Measurements from ENCODE around the gene FBXO46.
A peak's percentile ranks its signal among the peaks of the same experiment; 100 is the strongest.

FBXO46 gene

DNA sequence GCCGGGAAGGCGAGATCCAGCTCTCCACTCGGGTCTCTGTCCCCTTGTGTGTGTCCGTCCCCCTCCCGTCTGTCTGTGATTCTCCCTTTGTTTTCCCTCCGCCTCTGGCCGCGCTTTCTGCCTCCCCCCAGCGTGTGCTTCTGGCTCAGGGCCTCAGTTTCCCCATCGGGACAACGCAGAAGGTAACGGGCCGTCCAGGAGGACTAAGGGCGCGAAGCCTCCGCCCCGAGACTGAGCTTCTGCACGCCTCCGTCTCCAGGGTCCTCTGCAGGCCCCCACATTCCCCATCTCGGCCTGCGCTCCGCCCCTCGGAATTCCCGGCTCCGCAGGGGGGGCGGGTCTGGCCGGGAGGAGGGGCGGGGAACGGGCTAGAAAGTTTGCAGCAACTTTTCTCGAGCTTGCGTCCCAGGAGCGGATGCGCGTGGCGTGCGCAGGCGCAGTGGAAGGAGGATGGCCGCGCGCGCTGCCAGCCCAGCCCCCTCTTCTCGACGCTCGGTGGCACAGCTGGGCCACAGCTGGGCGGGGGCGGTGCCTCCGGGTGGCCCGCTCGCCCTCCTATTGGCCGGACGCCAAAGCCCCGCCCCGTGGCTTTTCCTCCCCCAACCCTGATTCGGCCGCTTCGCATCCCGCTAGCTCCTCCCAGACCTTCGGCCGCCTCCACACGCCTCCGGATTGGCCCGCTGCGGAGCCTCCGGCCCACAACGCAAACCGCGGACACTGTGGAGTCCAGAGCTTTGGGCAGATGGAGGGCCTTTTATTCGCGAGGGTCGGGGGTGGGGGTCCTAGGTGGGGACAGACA lies 38.5 kb upstream of the FBXO46 start, which contains the start of gene SIX5:
TSS of gene SIX5 (minus strand) at position 269 of the 799 bp plus-strand sequence. CDS start 408 bp downstream, outside the sequence.
- Mint-ChIP-seq H3K36me3 (ENCODE audit: low read depth) (no peaks in the 10 kb centered on the region), H3K4me1 (ENCODE audit: low read depth) (peaks cover 11% of the 10 kb centered on the region), H3K27ac (peak within 1 kb of the TSS; percentile 85), H3K27me3 (ENCODE audit: low read depth) (peaks cover 18% of the 10 kb centered on the region), H3K4me3 (peak within 1 kb of the TSS; percentile 86), H3K9me3 (no peaks in the 10 kb centered on the region)

DNA sequence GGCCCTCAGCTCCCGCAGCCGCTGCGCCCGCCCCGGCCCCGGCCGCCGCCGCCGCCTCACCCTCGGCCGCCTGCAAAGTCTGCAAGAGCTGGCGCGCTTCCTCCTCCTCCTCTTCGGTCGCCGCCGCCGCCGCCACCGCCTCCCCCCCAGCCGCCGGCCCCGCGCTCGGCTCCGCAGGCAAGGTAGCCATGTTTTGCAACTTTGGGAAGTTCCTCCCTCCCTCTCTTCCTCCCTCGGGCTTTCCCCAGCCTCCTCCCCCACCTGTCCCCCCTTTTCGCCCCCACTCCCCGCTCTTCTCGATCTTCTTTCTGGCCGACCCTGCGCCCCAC lies 37.9 kb upstream of the FBXO46 start:
- Mint-ChIP-seq H3K9me3 (no peaks in the 10 kb centered on the region), H3K27ac (peak overlapping the region; percentile 79), H3K4me3 (peak overlapping the region; percentile 86), H3K36me3 (ENCODE audit: low read depth) (no peaks in the 10 kb centered on the region), H3K4me1 (ENCODE audit: low read depth) (peaks cover 11% of the 10 kb centered on the region), H3K27me3 (ENCODE audit: low read depth) (peaks cover 18% of the 10 kb centered on the region)

DNA sequence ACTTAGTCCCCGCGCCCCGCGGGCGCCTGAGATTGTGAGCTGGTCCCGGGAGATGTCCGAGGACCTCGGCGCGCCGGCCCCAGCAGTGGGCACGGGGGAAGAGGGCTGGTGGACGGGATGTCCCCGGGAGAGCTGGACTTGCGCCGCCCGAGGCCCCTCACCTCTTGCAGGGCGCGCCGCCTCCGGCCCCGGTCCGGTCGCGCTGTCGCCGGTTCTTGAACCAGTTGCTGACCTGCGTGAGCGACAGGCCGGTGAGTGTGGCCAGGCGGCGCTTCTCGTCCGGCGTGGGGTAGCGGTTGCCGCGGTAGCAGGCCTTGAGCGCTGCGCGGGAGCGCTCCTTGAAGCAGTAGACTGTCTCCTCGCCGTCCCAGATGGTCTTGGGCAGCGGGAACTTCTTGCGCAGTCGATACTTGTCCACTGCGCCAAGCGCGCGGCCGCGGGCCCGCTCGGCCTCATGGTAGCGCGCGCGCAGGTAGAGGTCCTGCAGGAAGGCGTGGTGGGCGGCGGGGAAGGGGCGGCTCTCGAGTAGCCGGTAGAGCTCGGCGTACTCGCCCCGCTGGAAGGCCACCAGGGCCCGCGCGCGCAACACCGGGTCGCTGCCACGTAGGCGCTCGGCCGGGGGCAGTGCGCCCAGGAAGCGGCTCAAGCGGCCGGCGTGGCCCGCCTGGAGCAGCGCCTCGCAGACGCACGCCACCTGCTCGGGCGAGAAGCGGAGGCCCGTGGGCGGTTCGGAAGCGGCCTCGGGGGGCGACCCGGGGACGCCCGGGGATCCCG lies 37.4 kb upstream of the FBXO46 start:
- Mint-ChIP-seq H3K4me3 (peak overlapping the region; percentile 64), H3K27ac (no peak overlapping the region), H3K9me3 (no peaks in the 10 kb centered on the region), H3K4me1 (ENCODE audit: low read depth) (peaks cover 11% of the 10 kb centered on the region), H3K36me3 (ENCODE audit: low read depth) (no peaks in the 10 kb centered on the region), H3K27me3 (ENCODE audit: low read depth) (peaks cover 18% of the 10 kb centered on the region)

DNA sequence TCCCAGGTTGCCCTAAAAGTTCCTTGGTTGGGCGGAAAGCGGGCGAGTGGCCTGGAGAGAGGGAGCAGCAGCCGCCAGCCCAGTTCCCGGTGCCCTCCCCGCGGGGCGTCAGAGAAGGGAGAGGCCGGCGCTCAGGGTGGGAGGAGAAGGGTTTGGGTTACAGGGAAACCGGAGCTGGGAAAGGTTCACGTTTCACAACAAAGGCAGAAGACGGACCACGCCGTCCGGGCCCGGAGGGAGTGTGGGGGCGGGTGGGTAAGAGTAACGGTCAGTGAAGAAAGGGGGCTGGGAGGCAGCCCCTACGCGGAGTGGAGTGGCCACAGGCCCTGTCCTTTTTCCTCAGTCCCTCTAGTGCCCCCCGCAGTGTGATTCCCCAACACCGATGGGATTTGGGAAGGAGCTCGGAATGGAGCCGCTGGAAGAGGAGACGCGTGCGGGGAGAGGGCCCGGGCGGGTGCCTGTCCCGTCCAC lies 36.7 kb upstream of the FBXO46 start:
- Mint-ChIP-seq H3K27me3 (ENCODE audit: low read depth) (peaks cover 18% of the 10 kb centered on the region), H3K9me3 (no peaks in the 10 kb centered on the region), H3K36me3 (ENCODE audit: low read depth) (no peaks in the 10 kb centered on the region), H3K4me3 (peak overlapping the region; percentile 40), H3K27ac (no peak overlapping the region), H3K4me1 (ENCODE audit: low read depth) (peaks cover 11% of the 10 kb centered on the region)

DNA sequence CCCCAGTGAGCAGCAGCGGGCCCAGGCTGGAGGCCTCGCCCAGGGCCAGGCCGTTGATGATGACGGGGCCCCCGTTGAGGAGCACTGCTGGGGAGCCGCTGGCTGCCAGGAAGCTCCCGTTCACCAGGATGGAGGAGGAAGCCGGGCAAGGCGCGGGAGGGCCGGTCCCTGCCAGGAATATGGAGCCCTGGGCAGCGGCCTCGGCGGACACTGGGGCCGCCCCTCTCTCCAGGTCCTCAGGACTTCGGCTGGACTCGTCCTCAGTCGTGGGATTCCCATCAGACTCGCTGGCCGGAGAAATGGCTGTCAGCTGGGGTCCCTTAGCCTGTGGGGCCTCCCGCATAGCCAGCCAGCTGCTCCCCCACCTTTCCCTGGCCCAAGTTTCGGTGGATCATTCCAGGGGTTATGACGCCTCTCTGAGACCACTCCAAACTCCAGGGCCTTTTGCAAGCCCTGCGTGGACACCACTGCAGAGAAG lies 36.2 kb upstream of the FBXO46 start:
- Mint-ChIP-seq H3K27me3 (ENCODE audit: low read depth) (peaks cover 13% of the 10 kb centered on the region), H3K9me3 (no peaks in the 10 kb centered on the region), H3K36me3 (ENCODE audit: low read depth) (no peaks in the 10 kb centered on the region), H3K4me3 (peak overlapping the region; percentile 40), H3K27ac (no peak overlapping the region), H3K4me1 (ENCODE audit: low read depth) (peaks cover 11% of the 10 kb centered on the region)

DNA sequence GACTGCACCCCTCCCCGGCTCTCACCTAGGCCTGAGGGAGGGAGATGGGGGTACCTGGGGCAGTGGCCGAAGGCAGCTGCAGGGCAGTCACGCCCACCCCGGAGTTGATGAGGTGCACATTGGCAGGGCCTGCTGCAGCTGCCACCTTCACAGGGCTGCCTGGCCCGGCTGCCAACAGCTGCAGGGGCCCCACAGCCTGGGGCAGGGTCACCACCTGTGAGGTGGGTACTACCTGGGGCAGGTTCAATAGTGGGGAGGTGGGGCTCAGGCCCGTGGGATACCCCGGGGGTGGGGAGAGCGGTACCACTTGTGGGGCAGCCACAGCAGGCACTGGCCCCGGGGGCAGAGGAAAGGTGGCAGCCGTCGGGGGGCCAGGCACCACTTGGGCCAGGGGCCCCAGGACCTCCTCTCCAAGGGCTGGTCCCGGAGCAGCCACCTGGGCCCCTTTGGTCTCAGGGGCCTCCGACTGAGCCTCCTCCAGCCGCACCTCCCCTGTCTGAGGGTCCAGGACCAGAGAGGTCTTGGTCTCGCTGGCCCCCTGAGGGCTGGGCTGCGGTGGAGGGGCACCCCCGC lies 35.7 kb upstream of the FBXO46 start:
- Mint-ChIP-seq H3K4me3 (no peak overlapping the region), H3K27ac (no peak overlapping the region), H3K27me3 (ENCODE audit: low read depth) (peaks cover 13% of the 10 kb centered on the region), H3K9me3 (no peaks in the 10 kb centered on the region), H3K36me3 (ENCODE audit: low read depth) (no peaks in the 10 kb centered on the region), H3K4me1 (ENCODE audit: low read depth) (peaks cover 11% of the 10 kb centered on the region)

DNA sequence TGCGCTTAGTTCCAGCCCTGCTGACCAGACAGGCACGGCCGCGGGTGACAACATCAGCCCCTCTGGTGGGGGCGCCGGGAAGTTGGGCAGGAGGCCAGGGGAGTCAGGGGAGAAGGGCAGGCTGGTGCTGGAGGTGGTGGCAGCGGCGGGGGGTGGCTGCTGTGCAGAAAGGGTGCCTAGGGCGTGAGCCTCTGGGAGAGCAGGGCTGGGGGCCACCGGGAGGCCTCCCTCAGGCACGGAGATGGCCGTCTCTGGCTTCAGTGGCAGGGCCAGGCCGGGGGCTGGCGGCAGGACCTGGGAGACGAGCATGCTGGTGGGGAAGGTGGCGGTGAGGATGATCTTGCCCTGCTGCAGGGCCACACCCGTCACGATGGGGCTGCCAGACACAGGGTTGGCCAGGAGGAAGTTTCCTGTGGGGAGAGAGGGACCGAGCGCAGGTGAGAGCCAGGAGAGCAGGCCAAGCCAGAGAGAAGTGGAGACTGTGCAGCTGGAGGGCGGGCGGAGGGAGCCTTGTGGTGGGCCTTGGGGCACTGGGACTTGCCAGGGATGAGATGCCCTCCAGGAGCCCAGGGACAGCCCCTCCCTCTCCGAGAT lies 35.1 kb upstream of the FBXO46 start:
- no peaks in the 10 kb centered on the region for H3K36me3 Mint-ChIP-seq (ENCODE audit: low read depth)
- peaks cover 13% of the 10 kb centered on the region for H3K27me3 Mint-ChIP-seq (ENCODE audit: low read depth)
- peaks cover 7% of the 10 kb centered on the region for H3K4me1 Mint-ChIP-seq (ENCODE audit: low read depth)
- no peak overlapping the region for H3K27ac Mint-ChIP-seq
- H3K9me3 Mint-ChIP-seq: no peaks in the 10 kb centered on the region
- no peak overlapping the region for H3K4me3 Mint-ChIP-seq

DNA sequence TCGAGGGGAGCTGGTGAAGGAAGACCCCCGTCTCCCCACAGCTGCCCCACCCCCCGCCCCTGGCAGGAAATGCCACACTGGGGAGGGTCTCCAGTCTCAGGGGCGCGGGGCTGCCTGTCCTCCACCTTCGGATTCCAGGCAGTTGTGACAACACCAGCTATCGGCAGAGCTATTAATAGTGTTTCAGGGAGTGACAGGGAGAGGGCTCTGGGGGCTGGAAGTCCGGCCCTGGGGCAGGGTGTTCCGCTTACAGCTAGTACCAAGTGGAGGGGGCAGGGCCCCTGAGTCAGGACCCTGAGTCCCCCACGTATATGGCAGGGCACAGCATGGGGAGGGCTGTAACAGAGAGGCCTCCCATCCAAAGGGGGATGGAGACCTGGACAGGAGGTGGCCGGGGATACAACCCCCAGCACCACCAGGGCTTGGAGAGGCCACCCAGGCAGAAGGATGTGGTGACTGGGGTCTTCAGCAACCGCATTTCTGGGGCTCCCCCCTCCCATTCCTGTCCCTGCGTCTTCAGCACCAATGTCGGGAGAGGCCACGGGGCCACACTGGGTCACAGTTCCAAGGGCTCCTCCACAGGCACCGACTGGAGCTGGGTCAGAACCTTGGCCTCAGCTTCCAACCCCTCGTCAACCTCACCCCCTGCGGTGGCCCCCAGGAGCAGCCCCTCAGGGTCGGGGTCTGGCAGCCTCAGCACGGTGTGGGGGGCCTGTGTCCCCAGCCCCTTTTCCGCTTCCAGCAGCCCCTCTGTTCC lies 34.4 kb upstream of the FBXO46 start:
- no peaks in the 10 kb centered on the region for H3K36me3 Mint-ChIP-seq (ENCODE audit: low read depth)
- H3K27ac Mint-ChIP-seq: no peak overlapping the region
- no peaks in the 10 kb centered on the region for H3K9me3 Mint-ChIP-seq
- no peak overlapping the region for H3K4me3 Mint-ChIP-seq
- peaks cover 7% of the 10 kb centered on the region for H3K4me1 Mint-ChIP-seq (ENCODE audit: low read depth)
- peaks cover 13% of the 10 kb centered on the region for H3K27me3 Mint-ChIP-seq (ENCODE audit: low read depth)

DNA sequence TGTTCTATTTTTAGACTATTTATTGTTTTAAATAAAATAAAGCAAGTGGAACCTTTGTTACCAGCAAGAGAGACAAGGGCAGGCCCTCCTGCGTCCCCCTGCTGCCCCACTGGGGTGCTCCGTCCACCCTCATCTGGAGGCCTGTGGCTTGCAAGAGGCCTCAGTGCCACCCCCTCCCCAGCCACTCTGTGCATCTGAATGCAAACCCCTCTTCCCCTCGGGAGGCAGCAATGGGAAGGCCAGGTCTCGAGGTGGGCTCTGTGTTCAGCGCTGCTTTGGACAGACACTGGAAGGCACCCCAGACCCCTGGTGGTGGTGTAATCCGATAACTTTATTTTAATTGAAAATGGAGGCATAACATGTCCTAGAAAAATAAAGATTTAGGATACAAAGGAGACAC lies 33.8 kb upstream of the FBXO46 start:
- Mint-ChIP-seq H3K36me3 (ENCODE audit: low read depth) (no peaks in the 10 kb centered on the region), H3K27ac (no peak overlapping the region), H3K4me1 (ENCODE audit: low read depth) (peaks cover 3% of the 10 kb centered on the region), H3K9me3 (no peaks in the 10 kb centered on the region), H3K27me3 (ENCODE audit: low read depth) (peaks cover 13% of the 10 kb centered on the region), H3K4me3 (no peak overlapping the region)

DNA sequence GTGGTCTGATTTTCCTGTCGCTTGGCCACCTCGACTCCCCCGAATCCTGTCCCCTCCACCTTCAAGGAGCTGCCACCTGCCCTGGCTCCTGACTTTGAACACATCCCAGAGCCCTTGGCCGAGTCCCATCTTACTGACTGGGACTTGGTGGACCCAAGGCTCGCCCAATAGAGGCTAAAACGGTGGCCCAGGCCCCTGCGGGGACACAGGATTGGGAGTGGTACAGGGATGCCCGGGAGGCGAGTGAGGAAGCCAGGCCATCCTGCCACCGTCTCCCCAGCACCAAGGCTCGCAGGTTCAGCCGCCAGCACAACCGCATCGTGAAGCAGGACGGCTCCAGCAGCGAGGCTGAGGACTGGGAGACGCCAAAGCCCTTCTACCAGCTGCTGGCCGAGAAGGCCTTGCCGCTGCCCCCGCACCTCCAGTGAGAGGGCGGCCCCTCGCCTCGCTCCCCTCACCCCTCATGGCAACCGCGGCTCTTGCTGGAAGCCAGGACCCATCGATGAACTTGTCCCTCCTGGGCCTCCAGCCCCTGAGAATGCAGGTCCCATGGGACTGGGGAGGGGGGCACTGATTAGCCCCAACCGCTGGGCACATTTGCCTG lies 33.1 kb upstream of the FBXO46 start:
- no peaks in the 10 kb centered on the region for H3K36me3 Mint-ChIP-seq (ENCODE audit: low read depth)
- no peak overlapping the region for H3K4me3 Mint-ChIP-seq
- no peak overlapping the region for H3K27ac Mint-ChIP-seq
- peaks cover under 1% of the 10 kb centered on the region for H3K4me1 Mint-ChIP-seq (ENCODE audit: low read depth)
- H3K9me3 Mint-ChIP-seq: no peaks in the 10 kb centered on the region
- peaks cover 10% of the 10 kb centered on the region for H3K27me3 Mint-ChIP-seq (ENCODE audit: low read depth)

DNA sequence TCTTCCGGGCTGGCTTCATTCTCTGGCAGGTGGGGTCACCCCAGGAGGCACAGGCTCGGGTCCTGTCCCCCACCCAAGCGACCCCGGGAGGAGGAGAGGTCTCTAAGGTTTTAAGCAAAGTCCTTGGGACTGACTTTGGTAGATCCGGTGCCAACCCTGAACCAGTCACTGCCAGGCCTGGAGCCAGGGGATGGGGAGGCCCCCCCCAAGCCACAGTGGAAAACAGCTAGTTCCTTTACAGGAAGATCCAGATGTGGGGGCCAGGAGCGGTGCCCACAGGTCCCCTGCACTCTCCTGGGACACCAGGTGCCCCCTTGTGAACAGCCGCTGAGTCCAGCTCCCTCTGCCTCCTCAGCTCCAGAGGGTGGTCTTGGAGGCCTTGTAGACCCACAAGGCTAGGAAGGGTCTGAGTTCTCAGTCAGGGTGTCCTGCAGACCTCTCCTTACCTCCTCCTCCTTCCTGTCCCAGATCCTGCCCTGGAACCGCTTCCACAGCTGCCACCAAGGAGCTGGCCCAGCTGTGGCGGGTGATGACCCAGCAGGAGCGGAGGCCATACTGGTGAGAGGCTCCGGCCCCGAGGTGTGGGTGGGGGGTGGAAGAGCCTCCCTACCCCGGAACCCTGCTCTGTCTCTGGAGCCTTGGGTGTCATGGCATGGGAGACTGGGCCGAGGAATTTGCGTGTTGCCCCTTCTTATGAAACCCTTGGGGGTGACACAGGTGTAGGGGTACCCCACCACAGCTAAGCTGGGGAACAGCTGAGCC lies 32.4 kb upstream of the FBXO46 start:
- H3K27ac Mint-ChIP-seq: no peak overlapping the region
- H3K9me3 Mint-ChIP-seq: no peaks in the 10 kb centered on the region
- H3K36me3 Mint-ChIP-seq (ENCODE audit: low read depth): no peaks in the 10 kb centered on the region
- peaks cover 9% of the 10 kb centered on the region for H3K27me3 Mint-ChIP-seq (ENCODE audit: low read depth)
- no peaks in the 10 kb centered on the region for H3K4me1 Mint-ChIP-seq (ENCODE audit: low read depth)
- no peak overlapping the region for H3K4me3 Mint-ChIP-seq

DNA sequence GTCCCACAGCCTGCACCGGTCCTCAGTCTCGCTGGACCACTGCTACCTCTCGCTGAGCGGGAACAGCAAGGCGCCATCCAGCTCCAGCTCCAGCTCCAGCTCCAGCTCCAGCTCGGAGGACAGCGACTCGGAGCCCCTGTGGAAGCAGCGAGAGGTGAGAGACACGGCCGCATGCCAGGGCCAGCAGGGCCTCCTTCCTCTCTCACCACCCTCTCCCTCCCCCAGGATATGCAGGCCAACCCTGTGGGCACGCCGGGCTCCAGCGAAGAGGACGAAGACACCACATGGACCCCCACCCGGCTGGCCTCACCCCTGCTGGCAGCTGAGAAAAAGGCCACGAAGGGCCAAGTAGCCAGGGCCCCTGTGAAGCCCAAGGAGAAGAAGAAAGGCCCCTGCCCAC lies 31.0 kb upstream of the FBXO46 start:
- H3K9me3 Mint-ChIP-seq: no peaks in the 10 kb centered on the region

DNA sequence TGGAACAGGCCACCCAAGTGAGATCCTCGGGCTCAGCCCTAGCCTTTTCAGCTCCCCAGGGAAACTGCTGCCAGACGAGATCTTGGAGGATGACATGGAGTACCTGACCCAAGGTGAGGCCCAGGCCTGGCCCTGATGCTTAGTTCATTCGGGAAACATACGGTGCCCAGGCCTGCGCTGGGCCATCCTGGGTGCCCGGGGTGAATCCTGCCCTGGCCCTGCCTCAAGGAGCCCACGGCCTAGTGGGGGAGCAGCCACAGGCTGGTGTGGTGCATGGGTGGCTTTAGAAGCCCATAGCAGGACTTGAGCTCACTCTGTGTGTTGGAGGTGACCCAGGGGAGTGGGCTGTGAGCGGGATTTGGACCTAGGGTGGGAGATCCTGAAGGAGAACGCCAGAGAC lies 28.2 kb upstream of the FBXO46 start:
- H3K27me3 Mint-ChIP-seq (ENCODE audit: low read depth): no peaks in the 10 kb centered on the region
- no peaks in the 10 kb centered on the region for H3K4me1 Mint-ChIP-seq (ENCODE audit: low read depth)
- H3K36me3 Mint-ChIP-seq (ENCODE audit: low read depth): no peaks in the 10 kb centered on the region
- no peak overlapping the region for H3K4me3 Mint-ChIP-seq
- H3K9me3 Mint-ChIP-seq: no peaks in the 10 kb centered on the region
- H3K27ac Mint-ChIP-seq: no peak overlapping the region

More for the DNA sequence above, 31.0 kb upstream of the FBXO46 start:
- Mint-ChIP-seq H3K27me3 (ENCODE audit: low read depth) (peaks cover 3% of the 10 kb centered on the region), H3K4me1 (ENCODE audit: low read depth) (no peaks in the 10 kb centered on the region), H3K4me3 (no peak overlapping the region), H3K27ac (no peak overlapping the region), H3K36me3 (ENCODE audit: low read depth) (no peaks in the 10 kb centered on the region)

All from T-helper 1 cell treated with Interleukin-12 subunit alpha and Interleukin-12 subunit beta and Interleukin-4 antibody, amounts not matched to agents 30 μg/mL and 1 μg/mL, for 36 hours (primary cell).